Prostate gland (tissue), 2 donors: ENCODE results near the gene CCNT2.
"Not testable (repeated sequence)": the region's sequence is repeated elsewhere in the genome, so short reads cannot be mapped to it uniquely, and the experiment has no call there.

Source experiments
- POLR2A ChIP-seq: fragments of 450-650 bp; IDR thresholded peaks from one replicate; pipeline ENCODE4 v1.6.1; 2016; ENCODE audit warnings: antibody characterized with exemption, mild to moderate bottlenecking
- POLR2AphosphoS5 ChIP-seq: sonication (generic); formaldehyde crosslinking; IDR thresholded peaks from one replicate; pipeline ENCODE4 v1.6.1; 2017; ENCODE audit warnings: antibody characterized with exemption
- TF ChIP-seq, protein P1 (sequence below), 4 experiments: fragments of 200-600 bp in 2 of 4; fragments of 450-650 bp in 2 of 4; sonication (generic) in 2 of 4; IDR thresholded peaks; 1 replicate in 3 of 4; 2 replicates in 1 of 4; pipeline ENCODE4 v1.5.1; 2016 to 2019; ENCODE audit warnings: antibody characterized with exemption in 4 of 4, mild to moderate bottlenecking in 2 of 4, moderate library complexity in 2 of 4

DNA sequence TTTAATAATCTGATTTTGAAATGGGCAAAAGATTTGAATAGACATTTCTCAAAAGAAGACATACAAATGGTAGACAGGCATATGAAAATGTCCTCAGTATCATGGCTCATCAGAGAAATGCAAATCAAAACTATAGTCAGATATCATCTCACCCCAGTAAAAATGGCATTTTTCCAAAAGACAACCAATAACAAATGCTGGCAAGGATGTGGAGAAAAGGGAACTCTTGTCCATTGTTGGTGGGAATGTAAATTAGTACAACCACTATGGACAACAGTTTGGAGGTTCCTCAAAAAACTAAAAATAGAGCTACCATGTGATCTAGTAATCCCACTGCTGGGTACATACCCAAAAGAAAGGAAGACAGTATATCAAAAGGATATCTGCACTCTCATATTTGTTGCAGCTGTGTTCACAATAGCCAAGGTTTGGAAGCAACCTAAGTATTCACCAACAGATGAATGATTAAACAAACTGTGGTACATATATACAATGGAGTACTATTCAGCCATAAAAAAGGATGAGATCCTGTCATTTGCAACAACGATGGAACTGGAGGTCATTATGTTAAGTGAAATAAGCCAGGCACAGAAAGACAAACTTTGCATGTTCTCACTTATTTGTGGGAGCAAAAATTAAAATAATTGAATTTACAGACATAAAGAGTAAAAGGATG is 11.0 kb upstream of the CCNT2 start:
- TF ChIP-seq, protein P1, sequence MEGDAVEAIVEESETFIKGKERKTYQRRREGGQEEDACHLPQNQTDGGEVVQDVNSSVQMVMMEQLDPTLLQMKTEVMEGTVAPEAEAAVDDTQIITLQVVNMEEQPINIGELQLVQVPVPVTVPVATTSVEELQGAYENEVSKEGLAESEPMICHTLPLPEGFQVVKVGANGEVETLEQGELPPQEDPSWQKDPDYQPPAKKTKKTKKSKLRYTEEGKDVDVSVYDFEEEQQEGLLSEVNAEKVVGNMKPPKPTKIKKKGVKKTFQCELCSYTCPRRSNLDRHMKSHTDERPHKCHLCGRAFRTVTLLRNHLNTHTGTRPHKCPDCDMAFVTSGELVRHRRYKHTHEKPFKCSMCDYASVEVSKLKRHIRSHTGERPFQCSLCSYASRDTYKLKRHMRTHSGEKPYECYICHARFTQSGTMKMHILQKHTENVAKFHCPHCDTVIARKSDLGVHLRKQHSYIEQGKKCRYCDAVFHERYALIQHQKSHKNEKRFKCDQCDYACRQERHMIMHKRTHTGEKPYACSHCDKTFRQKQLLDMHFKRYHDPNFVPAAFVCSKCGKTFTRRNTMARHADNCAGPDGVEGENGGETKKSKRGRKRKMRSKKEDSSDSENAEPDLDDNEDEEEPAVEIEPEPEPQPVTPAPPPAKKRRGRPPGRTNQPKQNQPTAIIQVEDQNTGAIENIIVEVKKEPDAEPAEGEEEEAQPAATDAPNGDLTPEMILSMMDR (IDR thresholded peaks at IDR 0.05) = not testable (repeated sequence)
- TF ChIP-seq POLR2AphosphoS5, POLR2A: not testable (repeated sequence)
